ENCODE measurements around the gene AVL9.

DNA sequence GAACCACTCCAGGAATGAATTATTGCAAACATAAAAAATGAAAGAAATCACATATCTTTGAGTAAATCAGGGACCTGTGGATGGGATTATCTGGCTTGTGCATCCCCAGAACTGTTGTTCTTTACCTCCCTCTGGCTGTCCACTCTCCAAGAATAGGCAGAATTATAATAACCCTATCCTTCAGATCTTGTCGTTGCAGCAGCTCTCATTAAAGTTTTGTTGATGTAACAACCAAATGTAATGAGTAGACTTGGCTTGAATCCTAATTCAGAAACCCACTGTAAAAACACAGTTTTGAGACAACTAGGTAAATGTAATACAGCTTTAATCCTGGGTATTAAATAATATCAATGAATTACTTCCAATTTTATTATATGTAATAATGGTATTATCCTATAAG is 21.3 kb upstream of the AVL9 start:
- TF ChIP-seq, protein P1, sequence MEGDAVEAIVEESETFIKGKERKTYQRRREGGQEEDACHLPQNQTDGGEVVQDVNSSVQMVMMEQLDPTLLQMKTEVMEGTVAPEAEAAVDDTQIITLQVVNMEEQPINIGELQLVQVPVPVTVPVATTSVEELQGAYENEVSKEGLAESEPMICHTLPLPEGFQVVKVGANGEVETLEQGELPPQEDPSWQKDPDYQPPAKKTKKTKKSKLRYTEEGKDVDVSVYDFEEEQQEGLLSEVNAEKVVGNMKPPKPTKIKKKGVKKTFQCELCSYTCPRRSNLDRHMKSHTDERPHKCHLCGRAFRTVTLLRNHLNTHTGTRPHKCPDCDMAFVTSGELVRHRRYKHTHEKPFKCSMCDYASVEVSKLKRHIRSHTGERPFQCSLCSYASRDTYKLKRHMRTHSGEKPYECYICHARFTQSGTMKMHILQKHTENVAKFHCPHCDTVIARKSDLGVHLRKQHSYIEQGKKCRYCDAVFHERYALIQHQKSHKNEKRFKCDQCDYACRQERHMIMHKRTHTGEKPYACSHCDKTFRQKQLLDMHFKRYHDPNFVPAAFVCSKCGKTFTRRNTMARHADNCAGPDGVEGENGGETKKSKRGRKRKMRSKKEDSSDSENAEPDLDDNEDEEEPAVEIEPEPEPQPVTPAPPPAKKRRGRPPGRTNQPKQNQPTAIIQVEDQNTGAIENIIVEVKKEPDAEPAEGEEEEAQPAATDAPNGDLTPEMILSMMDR (IDR thresholded peaks at IDR 0.05; ENCODE audit: poor library complexity): no peak
- TF ChIP-seq EZH2 (IDR thresholded peaks at IDR 0.05; ENCODE audit: borderline replicate concordance): no peak

Data from hepatocyte (in vitro differentiated cells).